ENCODE measurements around the gene LMNTD1. TPM values are rescaled to one million over a fixed set of nuclear protein-coding genes. Genes with fewer than 3 reads are reported as not detected.

The LMNTD1 gene
- total RNA-seq, 1 donor from 2014 or later: not detected

- no peaks in the 10 kb centered on the region for H3K36me3 ChIP-seq (ENCODE audit: control insufficient read depth, insufficient read depth, low read length)
- no peaks in the 10 kb centered on the region for H3K27me3 ChIP-seq (ENCODE audit: control insufficient read depth, insufficient read depth, low read length)
- DNase-seq (ENCODE audit: low read depth) (no peak), FAIRE-seq (no peak)
- TF ChIP-seq, protein P1, sequence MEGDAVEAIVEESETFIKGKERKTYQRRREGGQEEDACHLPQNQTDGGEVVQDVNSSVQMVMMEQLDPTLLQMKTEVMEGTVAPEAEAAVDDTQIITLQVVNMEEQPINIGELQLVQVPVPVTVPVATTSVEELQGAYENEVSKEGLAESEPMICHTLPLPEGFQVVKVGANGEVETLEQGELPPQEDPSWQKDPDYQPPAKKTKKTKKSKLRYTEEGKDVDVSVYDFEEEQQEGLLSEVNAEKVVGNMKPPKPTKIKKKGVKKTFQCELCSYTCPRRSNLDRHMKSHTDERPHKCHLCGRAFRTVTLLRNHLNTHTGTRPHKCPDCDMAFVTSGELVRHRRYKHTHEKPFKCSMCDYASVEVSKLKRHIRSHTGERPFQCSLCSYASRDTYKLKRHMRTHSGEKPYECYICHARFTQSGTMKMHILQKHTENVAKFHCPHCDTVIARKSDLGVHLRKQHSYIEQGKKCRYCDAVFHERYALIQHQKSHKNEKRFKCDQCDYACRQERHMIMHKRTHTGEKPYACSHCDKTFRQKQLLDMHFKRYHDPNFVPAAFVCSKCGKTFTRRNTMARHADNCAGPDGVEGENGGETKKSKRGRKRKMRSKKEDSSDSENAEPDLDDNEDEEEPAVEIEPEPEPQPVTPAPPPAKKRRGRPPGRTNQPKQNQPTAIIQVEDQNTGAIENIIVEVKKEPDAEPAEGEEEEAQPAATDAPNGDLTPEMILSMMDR (IDR thresholded peaks at IDR 0.05; ENCODE audit: insufficient read depth, low read length, severe bottlenecking): no peak
- H3K4me3 ChIP-seq (ENCODE audit: low read depth, low read length): no peak overlapping the region
Measured at GRCh38 chr12:25482625-25483024, 70.5 kb downstream of the LMNTD1 start.

DNA sequence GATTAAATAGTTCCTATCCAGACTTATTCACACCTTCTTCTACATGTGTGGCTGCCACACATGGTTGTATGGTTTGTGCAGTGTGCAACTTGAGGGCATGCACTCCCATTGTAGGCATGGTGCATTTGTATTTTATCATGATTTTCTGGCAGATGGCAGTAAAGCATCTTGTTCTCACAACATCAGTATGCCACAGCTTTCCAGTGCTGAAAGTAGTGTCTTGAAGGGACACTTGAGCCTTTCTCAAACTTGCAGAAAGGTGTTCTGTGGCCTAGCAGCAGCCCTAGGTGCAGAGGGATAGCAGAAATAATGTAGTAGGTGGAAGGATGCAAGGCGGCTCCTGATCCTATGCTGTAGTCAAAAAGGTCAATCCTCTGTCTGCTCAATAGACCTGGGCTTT is 72.9 kb downstream of the LMNTD1 start:
- Histone ChIP-seq H3K4me3 (ENCODE audit: low read depth, low read length) (no peak overlapping the region), H3K27me3 (ENCODE audit: control insufficient read depth, insufficient read depth, low read length) (no peaks in the 10 kb centered on the region), H3K36me3 (ENCODE audit: control insufficient read depth, insufficient read depth, low read length) (no peaks in the 10 kb centered on the region)
- FAIRE-seq: peak; percentile 36
- TF ChIP-seq, protein P1 (IDR thresholded peaks at IDR 0.05; ENCODE audit: insufficient read depth, low read length, severe bottlenecking): no peak
- DNase-seq (ENCODE audit: low read depth): no peak

GRCh38 chr12:25477217-25477616 is 75.9 kb downstream of the LMNTD1 start:
- H3K36me3 ChIP-seq (ENCODE audit: control insufficient read depth, insufficient read depth, low read length): no peaks in the 10 kb centered on the region
- FAIRE-seq (no peak), DNase-seq (ENCODE audit: low read depth) (no peak)
- H3K4me3 ChIP-seq (ENCODE audit: low read depth, low read length): no peak overlapping the region
- TF ChIP-seq, protein P1 (IDR thresholded peaks at IDR 0.05; ENCODE audit: insufficient read depth, low read length, severe bottlenecking): no peak
- H3K27me3 ChIP-seq (ENCODE audit: control insufficient read depth, insufficient read depth, low read length): no peaks in the 10 kb centered on the region

GRCh38 chr12:25472453-25472852 is 80.6 kb downstream of the LMNTD1 start:
- DNase-seq (ENCODE audit: low read depth): no peak
- FAIRE-seq: no peak
- TF ChIP-seq, protein P1 (IDR thresholded peaks at IDR 0.05; ENCODE audit: insufficient read depth, low read length, severe bottlenecking): no peak
- H3K36me3 ChIP-seq (ENCODE audit: control insufficient read depth, insufficient read depth, low read length): no peaks in the 10 kb centered on the region
- no peaks in the 10 kb centered on the region for H3K27me3 ChIP-seq (ENCODE audit: control insufficient read depth, insufficient read depth, low read length)
- no peak overlapping the region for H3K4me3 ChIP-seq (ENCODE audit: low read depth, low read length)

- no peaks in the 10 kb centered on the region for H3K36me3 ChIP-seq (ENCODE audit: control insufficient read depth, insufficient read depth, low read length)
- FAIRE-seq: no peak
- TF ChIP-seq, protein P1 (IDR thresholded peaks at IDR 0.05; ENCODE audit: insufficient read depth, low read length, severe bottlenecking): no peak
- no peak overlapping the region for H3K4me3 ChIP-seq (ENCODE audit: low read depth, low read length)
- no peaks in the 10 kb centered on the region for H3K27me3 ChIP-seq (ENCODE audit: control insufficient read depth, insufficient read depth, low read length)
- DNase-seq (ENCODE audit: low read depth): no peak
Measured at GRCh38 chr12:25469861-25470260, 83.2 kb downstream of the LMNTD1 start.

DNA sequence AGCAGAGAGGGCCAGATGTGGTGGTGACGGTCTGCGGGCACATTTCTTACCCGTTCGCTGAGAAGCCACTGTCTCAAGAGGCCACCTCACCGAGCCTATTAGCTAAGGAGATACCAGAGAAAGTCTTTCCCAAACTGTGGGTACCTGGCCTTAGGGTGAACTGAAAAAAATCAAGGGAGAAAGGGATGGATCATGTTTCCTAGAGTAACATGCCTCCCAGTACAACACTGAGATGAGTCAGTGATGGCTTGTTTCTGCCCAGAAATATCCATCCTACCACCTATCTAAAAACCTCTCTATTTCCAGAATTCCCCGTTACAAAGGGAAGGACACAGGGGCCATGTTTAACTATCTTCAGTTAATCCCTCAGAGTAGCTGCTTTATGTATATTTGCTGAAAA is 83.7 kb downstream of the LMNTD1 start:
- no peaks in the 10 kb centered on the region for H3K27me3 ChIP-seq (ENCODE audit: control insufficient read depth, insufficient read depth, low read length)
- no peak overlapping the region for H3K4me3 ChIP-seq (ENCODE audit: low read depth, low read length)
- DNase-seq (ENCODE audit: low read depth): peak; percentile 10
- FAIRE-seq: no peak
- H3K36me3 ChIP-seq (ENCODE audit: control insufficient read depth, insufficient read depth, low read length): no peaks in the 10 kb centered on the region
- TF ChIP-seq, protein P1 (IDR thresholded peaks at IDR 0.05; ENCODE audit: insufficient read depth, low read length, severe bottlenecking): no peak
